T-helper 2 cell treated with Interferon-gamma antibody and Interleukin-4, amounts not matched to agents 5 μg/mL and 100 μg/mL, for 36 hours (primary cell): ENCODE data around the gene SFXN4.

Experiments
- DNase-seq: peaks from one replicate; pipeline ENCODE4 v3.0.0; 2021; ENCODE audit warnings: low spot score
- H3K27ac Mint-ChIP-seq: one replicate; pipeline ENCODE4 v1.8.0; 2021; ENCODE audit warnings: mild to moderate bottlenecking, mixed read lengths
- H3K27me3 Mint-ChIP-seq: one replicate; pipeline ENCODE4 v1.8.0; 2021; ENCODE audit warnings: low read depth, mixed read lengths
- H3K36me3 Mint-ChIP-seq: one replicate; pipeline ENCODE4 v1.8.0; 2021; ENCODE audit warnings: low read depth, mixed read lengths
- H3K4me1 Mint-ChIP-seq: one replicate; pipeline ENCODE4 v1.8.0; 2021; ENCODE audit warnings: low read depth, mixed read lengths
- H3K4me3 Mint-ChIP-seq: one replicate; pipeline ENCODE4 v1.8.0; 2022; ENCODE audit warnings: mild to moderate bottlenecking, moderate library complexity, mixed read lengths
- H3K9me3 Mint-ChIP-seq: one replicate; pipeline ENCODE4 v1.8.0; 2021; ENCODE audit warnings: mixed read lengths

The SFXN4 gene, protein sequence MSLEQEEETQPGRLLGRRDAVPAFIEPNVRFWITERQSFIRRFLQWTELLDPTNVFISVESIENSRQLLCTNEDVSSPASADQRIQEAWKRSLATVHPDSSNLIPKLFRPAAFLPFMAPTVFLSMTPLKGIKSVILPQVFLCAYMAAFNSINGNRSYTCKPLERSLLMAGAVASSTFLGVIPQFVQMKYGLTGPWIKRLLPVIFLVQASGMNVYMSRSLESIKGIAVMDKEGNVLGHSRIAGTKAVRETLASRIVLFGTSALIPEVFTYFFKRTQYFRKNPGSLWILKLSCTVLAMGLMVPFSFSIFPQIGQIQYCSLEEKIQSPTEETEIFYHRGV

DNA sequence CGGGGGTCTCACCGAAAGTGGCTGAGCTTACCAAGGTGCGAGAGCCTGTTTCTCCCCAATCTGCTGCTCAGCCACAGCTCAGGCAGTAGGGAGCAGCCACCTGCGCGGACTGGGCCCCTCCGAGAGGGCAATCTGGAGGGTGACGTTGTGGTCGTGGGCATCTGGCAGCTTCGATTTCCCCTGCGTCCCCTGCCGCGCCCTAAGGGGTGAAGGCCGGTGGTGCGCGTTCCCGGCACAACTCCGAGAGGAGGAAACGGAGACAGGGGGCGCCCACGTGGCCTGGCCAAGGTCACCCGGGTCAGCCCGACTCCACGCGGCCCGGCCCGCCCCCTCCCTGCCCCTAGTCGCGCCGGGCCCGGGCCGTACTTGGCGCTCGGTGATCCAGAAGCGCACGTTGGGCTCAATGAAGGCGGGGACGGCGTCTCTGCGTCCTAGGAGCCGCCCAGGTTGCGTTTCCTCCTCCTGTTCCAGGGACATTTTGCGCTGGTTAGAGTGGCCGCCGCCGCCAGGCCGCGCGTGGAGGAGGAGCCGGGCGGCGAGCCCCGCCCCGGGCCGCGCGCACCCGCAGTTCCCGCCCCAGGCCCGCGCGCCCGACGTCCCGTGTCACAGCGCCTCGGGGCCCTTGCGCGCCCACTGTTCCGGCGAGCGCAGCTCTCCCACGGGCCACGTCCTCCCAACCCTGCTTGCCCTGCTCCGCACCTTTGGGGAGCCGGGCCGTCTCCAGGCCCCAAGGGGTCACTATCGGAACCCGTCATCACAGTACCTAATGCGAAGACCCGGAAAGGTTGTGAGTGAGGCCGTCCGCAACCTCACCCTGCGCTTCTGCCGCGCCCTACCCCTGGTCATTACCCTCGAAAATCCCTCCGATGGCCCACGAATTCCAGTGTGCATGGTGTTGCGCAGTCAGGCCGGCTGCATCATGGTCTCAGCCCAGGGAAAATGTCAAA is at the start of gene SFXN4:
Gene SFXN4 (minus strand): TSS at position 544 of the 947 bp plus-strand sequence. CDS start 67 bp downstream, at position 477.
- Mint-ChIP-seq H3K27ac (peak within 1 kb of the TSS; percentile 94), H3K9me3 (no peaks in the 10 kb centered on the region), H3K36me3 (peaks cover 34% of the 10 kb centered on the region), H3K4me1 (peaks cover 28% of the 10 kb centered on the region), H3K27me3 (no peaks in the 10 kb centered on the region), H3K4me3 (peak within 1 kb of the TSS; percentile 91)
- DNase-seq, result peak; percentile 87

DNA sequence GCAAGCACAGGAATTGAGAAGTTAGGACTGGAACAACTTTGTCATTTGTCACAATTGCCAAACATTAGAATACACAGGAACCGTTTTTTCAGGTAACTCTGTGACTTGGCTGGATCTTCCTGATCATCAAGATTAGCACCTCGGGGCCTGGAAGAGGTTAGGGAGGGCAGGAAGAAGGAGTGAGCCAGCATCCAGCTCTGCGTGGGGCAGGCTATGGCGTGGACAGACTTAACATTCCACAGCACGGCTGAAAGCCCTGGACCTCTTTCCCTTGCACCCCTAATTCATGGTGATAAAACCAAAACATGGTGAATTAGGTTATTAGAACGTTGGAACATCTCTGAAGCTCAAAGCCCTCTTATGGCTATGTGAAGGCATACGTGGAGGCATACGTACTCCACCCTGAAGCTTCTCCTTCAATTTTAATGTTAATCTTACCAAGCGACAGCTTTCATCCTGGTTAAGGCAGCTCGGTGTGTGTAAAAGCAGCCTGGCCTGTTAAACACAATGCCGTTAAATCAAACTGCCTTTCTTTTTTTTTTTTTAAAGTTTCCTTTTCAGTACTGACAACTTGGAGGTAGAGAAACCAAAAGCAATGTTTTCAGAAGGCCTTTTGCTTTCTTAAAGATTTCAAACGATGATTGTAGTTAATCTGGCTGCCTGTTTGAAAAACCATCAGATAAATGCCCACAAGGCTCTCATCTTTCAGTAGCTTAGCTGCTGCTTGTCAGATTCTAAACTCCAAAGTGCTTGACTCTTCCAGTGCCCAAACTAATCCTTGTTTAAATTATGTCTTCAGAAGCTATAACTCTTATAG is 46.3 kb upstream of the SFXN4 start:
- Mint-ChIP-seq H3K4me3 (peak overlapping the region; percentile 86), H3K27ac (peak overlapping the region; percentile 96), H3K36me3 (peaks cover 20% of the 10 kb centered on the region), H3K4me1 (peaks cover 60% of the 10 kb centered on the region), H3K27me3 (no peaks in the 10 kb centered on the region), H3K9me3 (no peaks in the 10 kb centered on the region)
- DNase-seq, result no peak

DNA sequence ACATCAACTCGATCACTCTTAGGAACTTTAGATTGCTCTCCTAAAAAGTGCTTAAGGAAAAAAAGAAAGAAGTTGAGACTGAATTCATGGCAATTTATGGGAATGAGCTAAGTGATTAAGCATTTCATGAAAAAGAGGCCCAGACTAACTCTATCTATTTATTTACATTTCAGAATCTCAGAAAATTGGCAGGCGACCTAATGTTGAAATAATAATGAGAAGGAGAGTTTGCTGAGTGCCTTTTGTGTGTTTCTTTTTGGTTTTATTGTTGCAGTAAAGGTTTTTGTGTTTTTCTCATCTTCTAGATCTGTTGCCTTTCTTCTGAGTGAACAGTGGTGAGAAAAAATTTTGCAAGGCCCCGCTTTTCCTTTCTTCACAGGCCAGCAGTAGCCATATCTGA is 45.7 kb upstream of the SFXN4 start:
- peaks cover 61% of the 10 kb centered on the region for H3K4me1 Mint-ChIP-seq

GRCh38 chr10:119210633-119211032 is 45.1 kb upstream of the SFXN4 start:
- H3K36me3 Mint-ChIP-seq, result peaks cover 20% of the 10 kb centered on the region
- peak overlapping the region; percentile 96 for H3K27ac Mint-ChIP-seq
- DNase-seq, result no peak
- H3K4me1 Mint-ChIP-seq, result peaks cover 59% of the 10 kb centered on the region
- peak overlapping the region; percentile 86 for H3K4me3 Mint-ChIP-seq
- no peaks in the 10 kb centered on the region for H3K27me3 Mint-ChIP-seq
- H3K9me3 Mint-ChIP-seq, result no peaks in the 10 kb centered on the region

More for the DNA sequence above, 45.7 kb upstream of the SFXN4 start:
- Mint-ChIP-seq H3K9me3 (no peaks in the 10 kb centered on the region), H3K27ac (peak overlapping the region; percentile 96), H3K36me3 (peaks cover 20% of the 10 kb centered on the region), H3K4me3 (peak overlapping the region; percentile 86), H3K27me3 (no peaks in the 10 kb centered on the region)
- no peak for DNase-seq

- peak overlapping the region; percentile 93 for H3K4me3 Mint-ChIP-seq
- peaks cover 55% of the 10 kb centered on the region for H3K4me1 Mint-ChIP-seq
These were observed 44.3 kb upstream of the SFXN4 start for GRCh38 chr10:119209736-119210355.

DNA sequence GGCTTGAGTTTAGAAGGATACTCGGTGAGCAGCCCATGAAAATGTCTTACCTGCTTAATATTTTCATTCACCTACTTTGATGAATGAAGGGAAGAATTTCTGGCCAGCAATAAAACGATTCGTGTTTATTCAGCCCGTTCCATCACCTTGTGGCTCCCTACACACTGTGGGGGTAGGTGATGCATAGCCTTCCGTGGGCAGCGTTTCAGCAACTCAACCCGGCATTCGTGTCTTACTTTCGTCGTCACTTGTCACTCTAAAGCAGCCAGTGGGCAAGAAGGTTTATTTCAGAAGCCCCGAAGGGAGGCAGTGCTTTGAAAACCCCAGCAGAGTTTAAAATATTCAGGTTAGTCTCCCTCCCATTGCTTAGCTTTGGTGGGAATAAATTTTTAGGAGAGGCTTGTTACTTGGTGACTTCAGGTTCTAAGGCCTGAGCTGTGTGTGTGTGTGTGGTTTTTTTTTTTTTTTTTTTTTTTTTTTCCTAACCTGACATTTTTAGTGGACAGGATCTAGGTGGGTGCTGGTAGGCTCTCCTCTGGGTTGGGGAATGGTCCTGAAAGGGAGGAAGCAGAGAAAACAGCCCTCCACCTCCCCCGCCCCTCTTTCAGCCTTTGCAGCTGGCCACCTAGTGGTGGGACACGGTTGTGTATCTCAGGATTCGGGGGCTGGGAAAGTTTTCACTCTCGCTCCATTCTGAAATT is 43.7 kb upstream of the SFXN4 start:
- peaks cover 52% of the 10 kb centered on the region for H3K4me1 Mint-ChIP-seq

More at GRCh38 chr10:119209736-119210355, 44.3 kb upstream of the SFXN4 start:
- Mint-ChIP-seq H3K36me3 (peaks cover 20% of the 10 kb centered on the region), H3K27ac (peak overlapping the region; percentile 89), H3K9me3 (no peaks in the 10 kb centered on the region), H3K27me3 (no peaks in the 10 kb centered on the region)
- no peak for DNase-seq

GRCh38 chr10:119208553-119208940 is 43.0 kb upstream of the SFXN4 start:
- Mint-ChIP-seq H3K36me3 (peaks cover 16% of the 10 kb centered on the region), H3K4me1 (peaks cover 46% of the 10 kb centered on the region), H3K9me3 (no peaks in the 10 kb centered on the region), H3K4me3 (peak overlapping the region; percentile 93), H3K27me3 (no peaks in the 10 kb centered on the region), H3K27ac (peak overlapping the region; percentile 89)
- DNase-seq, result no peak

More for the DNA sequence above, 43.7 kb upstream of the SFXN4 start:
- H3K36me3 Mint-ChIP-seq, result peaks cover 17% of the 10 kb centered on the region
- peak overlapping the region; percentile 93 for H3K4me3 Mint-ChIP-seq
- H3K27ac Mint-ChIP-seq, result peak overlapping the region; percentile 89
- no peaks in the 10 kb centered on the region for H3K27me3 Mint-ChIP-seq
- no peaks in the 10 kb centered on the region for H3K9me3 Mint-ChIP-seq
- DNase-seq, result peak; percentile 68

DNA sequence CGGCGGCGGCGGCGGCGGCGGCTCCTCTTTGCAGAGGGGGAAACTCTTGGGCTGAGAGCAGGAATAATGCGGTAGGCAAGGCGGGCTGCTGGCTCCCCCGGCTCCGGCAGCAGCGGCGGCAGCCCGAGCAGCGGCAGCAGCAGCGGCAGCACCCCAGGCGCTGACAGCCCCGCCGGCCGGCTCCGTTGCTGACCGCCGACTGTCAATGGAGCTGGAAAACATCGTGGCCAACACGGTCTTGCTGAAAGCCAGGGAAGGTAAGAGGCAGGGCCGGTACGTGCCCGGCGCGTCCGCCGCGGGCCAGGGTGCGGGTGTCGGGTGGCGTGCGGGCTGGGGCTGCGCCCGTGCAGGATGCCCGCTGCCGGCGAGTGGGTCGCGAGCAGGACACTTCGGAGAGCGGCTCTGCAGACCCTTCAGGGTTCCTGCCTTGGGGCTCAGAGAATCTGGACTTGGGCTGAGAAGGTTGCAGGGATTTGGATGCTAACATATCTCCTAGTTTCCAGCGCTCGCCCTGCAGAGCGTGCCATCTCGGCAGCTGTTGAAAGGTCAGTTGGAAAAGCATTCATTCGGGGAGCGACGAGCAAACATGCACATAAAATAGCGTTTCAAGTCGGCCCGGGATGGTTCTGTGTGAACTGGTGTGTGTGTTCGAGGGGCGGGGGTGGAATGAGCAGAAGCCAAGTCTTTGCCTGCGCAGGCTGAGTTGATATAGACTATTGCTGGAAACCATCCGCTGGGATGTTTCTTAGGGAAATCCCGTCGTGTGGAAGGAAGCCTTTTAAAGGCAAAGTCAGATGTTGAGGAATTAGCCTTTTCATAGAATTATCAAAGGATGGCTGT is 42.4 kb upstream of the SFXN4 start:
- Mint-ChIP-seq H3K9me3 (no peaks in the 10 kb centered on the region), H3K4me1 (peaks cover 45% of the 10 kb centered on the region), H3K27me3 (no peaks in the 10 kb centered on the region), H3K36me3 (peaks cover 15% of the 10 kb centered on the region), H3K4me3 (peak overlapping the region; percentile 93), H3K27ac (peak overlapping the region; percentile 89)
- DNase-seq, result peak; percentile 37

GRCh38 chr10:119207366-119207666 is 41.8 kb upstream of the SFXN4 start, which contains the start of gene GRK5:
Gene GRK5 (plus strand): TSS chr10:119207571. CDS start chr10:119207918, 347 bp downstream.
- DNase-seq, result peak; percentile 98
- Mint-ChIP-seq H3K9me3 (no peaks in the 10 kb centered on the region), H3K4me1 (peaks cover 39% of the 10 kb centered on the region), H3K36me3 (peaks cover 11% of the 10 kb centered on the region), H3K27me3 (no peaks in the 10 kb centered on the region), H3K4me3 (peak within 1 kb of the TSS; percentile 97), H3K27ac (peak within 1 kb of the TSS; percentile 98)

DNA sequence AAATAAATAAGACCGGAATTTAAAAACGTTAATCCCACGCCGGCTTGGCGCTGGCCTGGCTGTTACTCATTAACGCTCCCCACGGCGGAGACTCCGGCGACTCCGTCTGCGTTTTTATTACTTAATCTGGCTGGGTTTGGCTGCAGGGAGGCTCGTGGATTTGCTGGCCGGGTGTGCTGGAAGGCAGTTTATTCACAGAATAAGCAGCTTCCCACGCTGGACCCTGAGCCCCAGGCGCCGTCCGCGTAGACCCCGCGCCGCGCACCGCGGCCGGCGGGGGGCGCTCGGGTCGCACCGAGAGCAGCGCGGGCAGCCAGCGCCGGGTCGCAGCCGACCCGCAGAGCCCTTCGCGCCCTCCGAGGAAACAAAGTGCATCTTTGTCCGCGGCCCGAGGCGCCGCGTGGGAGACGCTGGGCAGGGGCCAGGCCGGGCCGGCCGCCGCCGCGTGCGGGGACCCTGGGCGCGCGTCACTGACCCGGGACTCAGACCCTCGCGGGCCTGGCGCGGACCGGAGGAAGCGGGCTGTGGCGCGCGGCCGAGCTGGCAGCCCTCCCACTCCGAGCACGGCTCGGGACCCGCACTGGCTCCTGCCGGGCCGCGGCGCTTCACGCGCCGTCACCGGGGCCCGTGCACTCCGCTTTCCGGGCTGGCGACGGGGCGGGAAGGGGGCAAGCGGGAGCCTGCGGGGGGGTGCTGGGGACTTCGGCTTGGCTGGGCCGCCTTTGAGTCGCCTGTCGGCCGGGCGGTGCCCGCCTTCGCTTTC is 41.3 kb upstream of the SFXN4 start:
- Mint-ChIP-seq H3K27me3 (no peaks in the 10 kb centered on the region), H3K36me3 (peaks cover 7% of the 10 kb centered on the region)

DNA sequence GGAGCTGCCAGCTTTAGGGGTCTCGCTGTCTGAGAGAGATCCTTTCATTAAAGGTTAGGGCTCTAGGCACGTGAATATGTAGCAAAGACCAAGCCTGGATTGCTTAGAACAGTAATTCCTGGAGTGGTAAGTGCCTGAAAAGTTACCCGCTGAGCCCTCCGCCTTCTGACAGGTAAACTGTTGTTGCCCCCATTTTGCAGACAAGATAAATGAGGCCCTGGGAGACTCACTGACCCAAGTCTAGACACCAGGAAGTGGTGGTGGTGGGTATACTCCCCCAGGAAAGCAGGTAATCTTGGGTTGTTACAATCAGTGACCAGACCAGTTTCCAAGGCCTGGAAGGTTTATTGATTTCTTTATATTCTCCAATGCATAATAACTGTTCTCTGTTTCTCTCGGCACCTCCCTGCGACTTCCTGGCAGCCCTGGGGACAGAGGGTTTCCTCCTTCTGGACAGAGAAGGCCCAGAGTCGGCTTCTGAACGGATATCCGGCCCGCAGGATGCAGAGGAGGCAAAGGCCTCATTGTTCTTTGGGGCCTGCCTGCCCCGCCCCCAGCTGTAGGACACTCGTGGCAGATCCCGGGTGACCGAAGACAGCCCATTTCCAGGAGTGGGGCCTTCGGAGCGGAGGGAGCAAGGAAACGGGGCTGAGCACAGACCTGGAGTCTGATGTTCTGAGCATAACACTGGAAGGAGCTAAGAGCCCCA is 40.5 kb upstream of the SFXN4 start:
- H3K27me3 Mint-ChIP-seq, result no peaks in the 10 kb centered on the region
- peak overlapping the region; percentile 97 for H3K4me3 Mint-ChIP-seq
- no peaks in the 10 kb centered on the region for H3K9me3 Mint-ChIP-seq
- peak; percentile 55 for DNase-seq
- H3K27ac Mint-ChIP-seq, result peak overlapping the region; percentile 98
- H3K36me3 Mint-ChIP-seq, result peaks cover 4% of the 10 kb centered on the region
- H3K4me1 Mint-ChIP-seq, result peaks cover 27% of the 10 kb centered on the region

More for the DNA sequence above, 41.3 kb upstream of the SFXN4 start:
- Mint-ChIP-seq H3K4me3 (peak overlapping the region; percentile 97), H3K27ac (peak overlapping the region; percentile 98), H3K9me3 (no peaks in the 10 kb centered on the region), H3K4me1 (peaks cover 34% of the 10 kb centered on the region)
- DNase-seq, result peak; percentile 79
